Measurements from ENCODE around the gene RBP2.

Gene RBP2

GRCh38 chr3:139481116-139481515, 4.8 kb upstream of the RBP2 start:
- DNase-seq: no peak

- no peak for DNase-seq
These were observed 4.3 kb upstream of the RBP2 start for GRCh38 chr3:139480585-139480984.

GRCh38 chr3:139477710-139478640, 1.7 kb upstream of the RBP2 start:
- DNase-seq: no peak

- no peak for DNase-seq
These were observed 3.1 kb downstream of the RBP2 start for GRCh38 chr3:139473155-139473771.

GRCh38 chr3:139472380-139473010, 3.8 kb downstream of the RBP2 start:
- DNase-seq: no peak

GRCh38 chr3:139470199-139470598, 6.1 kb downstream of the RBP2 start:
- DNase-seq: no peak

GRCh38 chr3:139468399-139468798, 7.9 kb downstream of the RBP2 start:
- no peak for DNase-seq

- no peak for DNase-seq
These were observed 10.0 kb downstream of the RBP2 start for GRCh38 chr3:139466360-139466759.

GRCh38 chr3:139465636-139466035, 10.7 kb downstream of the RBP2 start:
- DNase-seq: no peak

- no peak for DNase-seq
These were observed 12.8 kb downstream of the RBP2 start for GRCh38 chr3:139463466-139463865.

- DNase-seq: no peak
These were observed 15.8 kb downstream of the RBP2 start for GRCh38 chr3:139460529-139460928.

- DNase-seq: no peak
These were observed 16.2 kb downstream of the RBP2 start for GRCh38 chr3:139460076-139460475.

- no peak for DNase-seq
These were observed 18.0 kb downstream of the RBP2 start for GRCh38 chr3:139458348-139458747.

GRCh38 chr3:139457066-139457465, 19.2 kb downstream of the RBP2 start:
- DNase-seq: no peak

GRCh38 chr3:139456386-139456785, 19.9 kb downstream of the RBP2 start:
- no peak for DNase-seq

- no peak for DNase-seq
These were observed 20.5 kb downstream of the RBP2 start for GRCh38 chr3:139455855-139456254.

- no peak for DNase-seq
These were observed 21.1 kb downstream of the RBP2 start for GRCh38 chr3:139455206-139455605.

- DNase-seq: no peak
These were observed 22.0 kb downstream of the RBP2 start for GRCh38 chr3:139454346-139454745.

- no peak for DNase-seq
These were observed 26.2 kb downstream of the RBP2 start for GRCh38 chr3:139450159-139450558.

- no peak for DNase-seq
These were observed 26.8 kb downstream of the RBP2 start for GRCh38 chr3:139449566-139449965.

GRCh38 chr3:139448104-139448503, 28.2 kb downstream of the RBP2 start:
- peak in 41 of 51 donors; percentile 6 to 87 (median 59) for DNase-seq

- DNase-seq: no peak
These were observed 28.8 kb downstream of the RBP2 start for GRCh38 chr3:139447486-139447885.

GRCh38 chr3:139444446-139444845, 31.9 kb downstream of the RBP2 start:
- DNase-seq: no peak
